CD4-positive, alpha-beta T cell treated with Interleukin-6 for 4 hours (primary cell): ENCODE results near the gene SLC25A26.
A peak's percentile ranks its signal among the peaks of the same experiment; 100 is the strongest.
"Not testable (repeated sequence)": the region's sequence is repeated elsewhere in the genome, so short reads cannot be mapped to it uniquely, and the experiment has no call there.

ENCODE experiments used
- DNase-seq: peaks from one replicate; pipeline ENCODE4 v3.0.0-alpha.2; 2020; ENCODE audit warnings: mixed read lengths

SLC25A26 gene, protein sequence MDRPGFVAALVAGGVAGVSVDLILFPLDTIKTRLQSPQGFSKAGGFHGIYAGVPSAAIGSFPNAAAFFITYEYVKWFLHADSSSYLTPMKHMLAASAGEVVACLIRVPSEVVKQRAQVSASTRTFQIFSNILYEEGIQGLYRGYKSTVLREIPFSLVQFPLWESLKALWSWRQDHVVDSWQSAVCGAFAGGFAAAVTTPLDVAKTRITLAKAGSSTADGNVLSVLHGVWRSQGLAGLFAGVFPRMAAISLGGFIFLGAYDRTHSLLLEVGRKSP

DNA sequence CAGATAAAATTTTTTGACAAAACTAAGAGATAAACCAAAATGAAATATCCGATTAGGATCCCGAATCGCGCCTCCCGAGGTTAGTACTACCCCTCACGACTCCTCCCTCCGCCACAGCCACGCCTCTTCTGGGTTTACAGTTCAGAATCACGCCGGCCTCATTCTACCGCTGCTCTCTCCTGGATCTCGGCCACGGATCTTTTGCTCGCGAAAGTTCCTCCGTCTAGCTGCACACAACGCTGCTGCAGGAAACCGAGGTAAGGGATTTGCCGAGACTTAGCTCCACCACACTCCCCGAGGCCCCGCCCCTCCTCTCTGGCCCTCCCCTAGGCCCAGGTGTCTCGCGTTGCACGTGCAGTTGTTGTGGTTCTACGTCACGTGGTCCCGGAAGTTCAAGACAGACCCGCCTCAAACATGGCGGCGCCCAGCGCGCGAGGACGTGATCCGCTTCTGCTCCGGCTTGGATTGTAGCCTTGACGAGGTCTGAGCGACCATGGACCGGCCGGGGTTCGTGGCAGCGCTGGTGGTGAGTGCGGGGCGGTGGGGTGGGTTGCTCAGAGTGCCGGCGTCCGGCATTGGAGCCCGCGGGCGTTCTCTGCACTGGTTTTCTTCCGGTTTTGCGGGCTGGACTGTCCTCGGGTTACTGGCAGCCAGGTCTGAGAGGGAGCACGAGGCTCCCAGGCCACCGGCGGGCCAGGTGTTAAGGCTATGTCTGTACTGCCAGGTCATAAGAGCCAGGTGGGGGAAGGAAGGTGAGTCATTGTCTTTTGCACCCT is at the start of gene SLC25A26:
SLC25A26 (plus strand) TSS at position 400 of the 776 bp plus-strand sequence; CDS start at position 494, 94 bp downstream.
- peak; percentile 98 for DNase-seq

DNA sequence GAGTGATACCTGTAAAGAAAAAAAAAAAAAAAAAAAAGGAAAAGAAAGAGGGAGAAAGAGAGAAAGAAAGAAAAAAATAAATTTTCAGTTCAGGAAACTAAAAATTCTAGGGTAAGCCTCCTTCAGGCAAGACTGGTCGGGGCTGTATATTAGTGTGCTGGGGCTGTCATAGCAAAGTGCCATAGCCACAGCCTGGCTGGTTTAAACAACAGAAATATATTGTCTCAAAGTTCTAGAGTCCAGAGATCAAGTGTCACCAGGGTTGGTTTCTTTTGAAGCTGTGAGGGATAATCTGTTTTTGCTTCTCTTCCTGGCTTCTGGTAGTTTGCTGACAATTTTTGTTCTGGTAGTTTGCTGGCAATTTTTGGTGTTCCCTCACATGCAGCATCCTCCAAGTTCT is 48.4 kb upstream of the SLC25A26 start:
- no peak for DNase-seq

DNA sequence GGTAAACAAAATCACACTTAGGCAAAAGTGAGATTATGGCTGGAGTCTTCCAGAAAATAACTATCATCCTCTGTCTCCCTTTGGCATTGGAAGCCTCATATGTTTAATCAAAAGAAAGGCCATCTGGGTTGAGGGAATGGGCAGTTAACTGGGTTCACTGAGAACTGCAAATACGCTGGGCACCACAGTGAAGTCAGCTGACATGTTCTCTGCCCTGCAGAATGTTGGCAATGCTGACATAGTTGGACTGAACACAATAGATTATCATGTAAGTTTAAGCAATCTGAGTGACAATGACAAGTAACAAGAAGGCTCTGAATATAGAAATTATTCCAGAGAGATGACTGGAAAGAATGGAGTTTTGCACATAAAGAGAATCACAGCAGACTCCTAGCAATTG is 43.8 kb upstream of the SLC25A26 start:
- no peak for DNase-seq

DNA sequence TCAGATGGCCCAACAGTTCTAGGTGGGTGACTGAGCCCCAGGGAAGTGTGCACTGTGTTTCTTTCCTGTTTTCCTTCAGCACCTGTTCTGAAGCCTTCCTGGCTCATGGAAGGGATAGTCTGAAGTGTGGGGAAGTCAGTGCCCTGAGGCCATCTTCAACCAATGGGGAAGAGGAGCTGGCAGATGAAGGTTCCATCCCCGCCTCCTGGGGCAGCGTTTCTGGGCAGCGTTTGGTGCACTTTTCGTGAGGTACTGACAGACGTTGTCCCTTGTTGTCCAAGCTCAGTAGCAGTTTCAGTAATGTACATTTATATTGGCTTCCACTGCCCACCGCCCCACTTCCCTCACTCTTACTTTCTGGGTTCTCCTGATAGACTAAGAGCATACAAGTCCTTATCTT is 42.6 kb upstream of the SLC25A26 start:
- no peak for DNase-seq

DNA sequence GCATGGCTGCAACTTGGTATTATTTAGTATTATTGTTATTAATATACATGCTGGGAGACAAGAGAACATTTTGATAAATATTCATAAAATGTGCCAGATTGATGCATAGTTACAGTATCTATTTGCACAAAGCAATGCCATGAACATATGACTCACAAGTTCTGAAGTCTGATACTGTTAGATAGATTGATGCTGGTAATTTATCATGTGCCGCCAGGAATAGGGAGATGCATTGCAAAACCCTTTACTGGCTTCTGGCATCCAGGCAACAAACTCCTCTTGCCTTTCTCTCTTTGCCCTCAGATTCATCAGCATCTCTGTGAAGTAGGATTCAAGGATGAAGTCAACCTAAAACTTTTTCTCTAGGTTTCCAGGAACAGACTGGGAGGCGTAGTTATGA is 41.0 kb upstream of the SLC25A26 start:
- DNase-seq, result no peak

DNA sequence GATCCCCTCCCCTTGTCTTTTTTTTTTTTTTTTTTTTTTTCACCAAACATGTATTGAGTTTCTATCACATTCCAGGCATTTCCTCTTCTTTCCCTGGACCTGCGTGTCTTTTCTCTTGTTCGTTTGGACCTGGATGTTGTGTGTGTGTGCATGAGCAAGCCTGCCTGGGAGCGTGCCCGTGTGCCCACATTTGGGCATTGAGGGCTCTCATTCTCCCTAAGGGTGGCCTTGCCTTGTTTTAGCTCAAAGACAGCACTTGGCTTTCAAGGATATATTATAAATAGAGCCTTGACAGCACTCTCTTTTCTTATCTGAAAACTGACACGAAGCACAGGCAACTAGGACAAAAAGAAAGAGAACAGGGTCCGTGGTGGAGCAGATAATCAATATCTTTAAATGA is 39.0 kb upstream of the SLC25A26 start:
- no peak for DNase-seq

DNA sequence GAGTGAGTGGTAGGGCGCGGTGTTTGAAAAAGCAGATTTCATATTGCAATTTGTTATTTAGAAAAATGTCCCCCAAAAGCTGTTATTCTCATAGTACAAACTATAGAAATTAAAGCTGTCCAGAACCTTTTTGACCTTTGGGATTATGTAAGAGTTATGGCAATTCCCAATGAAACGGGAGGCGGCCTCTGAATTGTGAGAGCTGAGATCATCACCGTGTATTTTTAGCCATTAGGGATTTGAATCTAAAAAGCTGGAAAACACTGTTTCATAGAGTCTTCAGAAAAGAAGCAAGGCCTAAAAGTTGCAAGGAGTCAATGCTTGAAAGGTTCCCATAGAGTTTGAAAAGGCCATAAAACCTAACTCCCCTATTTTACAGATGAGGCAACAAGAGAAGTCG is 38.6 kb upstream of the SLC25A26 start:
- DNase-seq, result no peak

DNA sequence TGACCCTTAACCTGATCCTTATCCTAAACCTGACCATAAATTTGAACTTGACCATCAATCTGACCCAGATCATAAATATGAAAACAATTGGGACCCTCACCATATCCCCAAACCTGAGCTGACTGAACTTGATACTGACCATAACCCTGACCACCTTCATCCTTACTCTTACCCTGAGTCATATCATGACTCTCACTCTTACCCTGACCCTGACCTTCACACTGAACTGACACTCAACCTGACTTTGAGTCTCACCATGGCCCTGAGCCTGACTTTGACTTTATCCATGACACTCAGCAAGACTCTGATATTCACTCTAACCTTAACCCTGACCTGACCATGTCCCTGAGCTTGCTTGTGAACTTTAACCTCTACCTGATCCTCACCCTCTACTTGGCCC is 34.3 kb upstream of the SLC25A26 start:
- no peak for DNase-seq

DNA sequence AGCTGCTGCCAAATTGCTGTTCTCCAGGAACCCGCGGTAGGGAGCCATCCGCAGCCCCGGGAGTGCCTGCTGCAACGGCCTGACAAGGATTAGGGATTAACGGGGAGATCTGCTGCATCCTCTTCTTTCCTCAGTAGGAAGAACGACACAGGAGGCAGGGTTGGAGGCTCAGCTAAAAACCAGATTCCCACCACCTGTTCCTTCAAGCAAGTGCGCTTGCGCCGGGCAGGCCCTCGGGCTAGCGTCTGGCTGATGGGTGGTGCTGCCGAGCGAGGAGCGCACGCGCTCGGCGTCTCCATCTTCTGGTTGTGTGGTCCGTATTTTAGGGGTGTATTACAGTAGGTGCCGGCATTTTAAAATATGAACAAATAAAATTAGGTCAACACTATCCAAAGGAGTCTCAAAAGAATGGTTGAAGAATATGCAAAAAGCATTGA is 25.4 kb upstream of the SLC25A26 start:
- no peak for DNase-seq

DNA sequence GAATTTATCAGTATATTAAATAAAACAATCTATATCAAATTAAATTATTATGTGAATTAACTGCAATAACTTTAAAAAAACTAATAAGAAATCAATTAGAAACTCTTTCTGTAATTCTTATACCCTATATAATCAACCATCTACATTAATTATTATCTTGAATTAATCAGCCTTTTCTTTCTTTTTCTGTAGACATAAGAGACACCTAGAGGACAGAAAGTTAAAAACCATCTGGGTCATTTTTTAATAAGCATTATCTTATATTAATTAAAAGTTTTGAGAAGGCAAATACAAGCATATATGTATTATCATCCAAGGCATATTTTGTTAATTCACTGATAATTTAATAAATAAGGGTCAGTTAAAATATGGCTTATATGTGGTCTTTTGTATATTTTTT is 24.2 kb upstream of the SLC25A26 start:
- no peak for DNase-seq

DNA sequence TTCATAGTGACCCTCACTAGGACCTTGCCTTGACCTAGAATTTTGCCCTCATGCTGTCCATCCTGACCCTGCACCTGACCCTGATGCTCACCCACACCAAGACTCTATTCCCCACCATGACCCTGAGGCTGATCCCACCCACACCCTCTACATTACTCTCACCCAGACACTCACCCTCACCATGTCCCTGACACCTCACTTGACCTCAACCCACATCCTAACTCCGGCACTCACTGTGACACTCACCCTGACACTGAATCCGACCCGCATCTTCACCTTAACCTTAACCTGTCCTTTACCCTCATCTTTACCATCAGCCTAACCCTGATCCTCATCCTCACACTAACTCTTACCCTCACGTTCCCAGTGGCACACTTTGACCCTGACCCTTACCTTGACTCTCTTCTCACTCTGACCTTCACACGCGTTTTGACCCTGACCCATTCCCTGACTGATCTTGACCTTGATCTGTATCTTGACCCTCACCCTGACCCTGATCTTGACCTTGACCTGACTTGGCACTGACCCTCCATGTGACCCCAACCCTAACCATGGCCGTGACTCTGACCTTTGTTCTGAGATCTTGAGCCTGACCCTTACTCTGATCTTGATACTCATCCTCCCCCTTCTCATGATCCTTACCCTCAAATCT is 22.2 kb upstream of the SLC25A26 start:
- DNase-seq, result no peak

DNA sequence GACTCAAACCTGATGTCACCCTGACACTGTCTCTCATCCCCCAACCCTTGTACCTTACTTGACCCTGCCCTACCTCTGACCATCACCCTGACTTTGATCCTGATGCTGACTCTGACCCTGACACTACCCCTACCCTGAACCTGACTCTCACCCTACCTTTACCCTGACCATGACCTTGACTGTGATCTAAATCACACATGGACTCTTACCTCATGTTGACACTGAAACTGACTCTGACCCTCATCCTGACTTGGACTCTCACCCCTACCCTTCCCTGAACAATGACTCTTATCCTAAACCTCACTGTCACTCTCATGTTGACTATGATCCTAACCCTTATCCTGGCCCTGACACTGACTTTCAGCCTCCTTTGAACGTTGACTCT is 21.7 kb upstream of the SLC25A26 start:
- no peak for DNase-seq

DNA sequence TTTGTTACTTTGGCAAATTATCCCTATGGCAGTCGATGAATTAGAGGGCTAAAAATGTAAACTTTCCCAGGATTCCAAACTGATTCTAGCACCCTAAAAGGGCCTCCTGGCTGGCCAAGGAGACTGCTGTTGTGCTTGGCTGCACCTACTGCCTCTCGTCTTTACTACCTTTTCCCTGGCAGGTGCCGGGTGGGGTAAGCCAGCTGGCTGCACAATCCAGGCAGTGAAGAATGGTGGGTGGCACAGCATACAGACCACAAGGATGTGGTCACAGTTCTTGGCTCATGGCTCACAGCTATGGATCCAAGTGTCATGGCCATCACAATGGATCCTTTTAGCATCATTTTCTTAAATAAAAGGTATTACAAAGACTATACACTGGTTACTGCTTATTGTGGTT is 20.7 kb upstream of the SLC25A26 start:
- no peak for DNase-seq

DNA sequence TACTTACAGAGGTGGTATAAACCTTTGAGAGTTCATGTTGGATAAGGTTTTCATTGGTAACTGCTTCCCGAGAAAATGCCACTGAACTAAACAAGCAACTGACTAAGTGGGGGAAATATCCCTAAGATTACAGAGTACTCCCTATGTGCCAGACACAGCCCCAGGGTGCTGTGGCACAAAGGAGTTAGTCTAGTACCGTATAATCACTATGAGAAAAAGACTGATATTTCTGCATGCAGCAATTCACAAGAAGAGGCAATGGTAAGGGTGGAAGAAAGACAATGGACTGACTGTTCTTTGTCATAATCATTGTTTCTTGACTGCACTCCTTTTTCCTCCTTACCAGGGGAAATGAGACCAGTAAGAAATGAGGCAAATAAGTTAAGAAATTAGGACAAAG is 20.0 kb upstream of the SLC25A26 start:
- no peak for DNase-seq

DNA sequence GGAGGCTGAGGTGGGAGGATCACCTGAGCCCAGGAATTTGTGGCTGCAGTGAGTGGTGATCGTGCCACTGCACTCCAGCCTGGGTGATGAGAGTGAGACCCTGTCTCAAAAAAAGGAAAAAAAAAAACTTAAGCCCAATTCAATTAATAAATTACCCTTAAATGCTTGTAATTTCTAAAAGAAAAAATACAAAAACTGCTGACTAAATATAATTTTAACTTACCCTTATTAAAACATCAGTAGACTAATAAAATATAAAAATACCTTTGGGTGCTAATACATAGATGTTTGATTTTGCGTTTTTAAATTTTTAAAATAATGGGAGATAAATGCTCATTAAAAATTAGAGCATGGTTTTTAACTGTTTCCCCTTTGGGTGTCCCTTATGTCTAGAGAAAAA is 17.5 kb upstream of the SLC25A26 start:
- no peak for DNase-seq

DNA sequence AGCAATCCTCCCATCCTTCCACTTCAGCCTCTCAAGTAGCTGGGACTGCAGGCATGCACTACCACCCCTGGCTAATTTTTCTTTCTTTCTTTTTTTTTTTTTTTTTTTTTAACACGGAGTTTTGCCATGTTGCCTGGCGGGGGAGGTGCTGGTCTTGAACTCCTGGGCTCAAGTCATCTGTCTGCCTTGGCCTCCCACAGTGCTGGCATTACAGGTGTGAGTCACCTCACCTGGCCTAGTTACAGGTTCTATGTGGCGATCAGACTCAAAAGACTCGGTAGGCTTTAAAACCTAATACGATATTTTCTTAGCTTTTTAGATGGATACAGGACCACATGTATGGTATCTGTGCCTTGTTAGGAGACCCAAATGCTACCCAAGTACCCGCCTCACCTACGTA is 14.0 kb upstream of the SLC25A26 start:
- DNase-seq, result no peak

DNA sequence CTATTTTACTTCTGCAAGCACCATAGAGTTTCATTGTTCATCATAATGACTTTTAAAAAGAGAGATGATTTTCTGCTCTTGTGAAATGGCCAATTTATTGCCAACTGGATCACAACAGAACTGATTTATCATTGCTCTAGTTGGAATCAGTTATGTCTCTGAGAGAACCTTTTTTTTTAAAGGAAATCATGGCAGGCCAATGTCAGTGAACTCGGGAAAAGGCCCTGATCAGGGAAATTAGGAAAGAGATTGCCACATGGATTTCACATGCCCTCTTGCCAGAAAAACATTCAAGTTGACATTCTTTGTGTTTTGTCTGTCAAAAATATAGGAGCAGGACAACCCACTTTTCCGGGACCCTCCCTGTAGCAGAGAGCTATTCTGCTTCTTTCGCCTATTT is 12.6 kb upstream of the SLC25A26 start:
- DNase-seq, result no peak

DNA sequence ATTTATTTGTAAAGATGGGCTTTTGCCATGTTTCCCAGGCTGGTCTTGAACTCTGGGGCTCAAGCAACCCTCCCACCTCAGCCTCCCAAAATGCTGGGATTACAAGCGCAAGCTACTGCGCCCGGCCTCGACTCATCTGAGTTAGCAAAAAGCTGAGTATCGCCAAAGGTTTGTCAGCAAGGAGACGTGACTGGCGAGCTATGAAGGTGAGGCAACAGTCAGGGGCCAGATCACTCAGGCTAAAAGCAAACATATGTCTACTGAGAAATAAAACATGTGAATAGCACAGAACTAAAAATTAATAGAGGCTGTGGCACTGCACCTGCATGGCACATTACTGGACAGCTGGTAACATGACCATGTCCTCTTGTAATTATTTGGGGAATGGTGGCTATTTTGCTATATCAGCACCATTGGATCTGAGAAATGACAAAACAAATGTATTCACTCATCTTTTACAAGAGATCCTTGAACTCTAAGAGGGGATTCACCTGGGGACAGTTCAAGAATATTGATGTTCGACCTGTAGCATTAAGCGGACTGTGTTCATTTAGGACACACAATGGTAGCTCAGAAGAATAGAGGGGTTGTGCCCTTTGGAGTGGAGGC is 10.0 kb upstream of the SLC25A26 start:
- no peak for DNase-seq

DNA sequence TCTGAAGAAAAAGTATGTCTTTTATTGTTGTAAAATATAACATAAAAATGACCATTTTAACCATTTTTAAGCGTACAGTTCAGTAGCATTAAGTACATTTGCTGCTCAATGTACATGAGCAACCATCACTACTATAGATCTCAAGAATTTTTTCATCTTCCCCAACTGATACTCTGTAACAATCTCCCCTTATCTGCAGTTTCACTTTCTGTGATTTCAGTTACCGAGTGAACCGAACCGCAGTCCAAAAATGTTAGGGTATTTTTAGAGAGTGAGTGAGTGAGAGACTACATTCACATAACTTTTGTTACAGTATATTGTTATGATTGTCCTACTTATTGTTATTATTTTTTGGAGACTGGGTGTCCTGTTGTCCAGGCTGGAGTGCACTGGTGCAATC is 9.0 kb upstream of the SLC25A26 start:
- no peak for DNase-seq

DNA sequence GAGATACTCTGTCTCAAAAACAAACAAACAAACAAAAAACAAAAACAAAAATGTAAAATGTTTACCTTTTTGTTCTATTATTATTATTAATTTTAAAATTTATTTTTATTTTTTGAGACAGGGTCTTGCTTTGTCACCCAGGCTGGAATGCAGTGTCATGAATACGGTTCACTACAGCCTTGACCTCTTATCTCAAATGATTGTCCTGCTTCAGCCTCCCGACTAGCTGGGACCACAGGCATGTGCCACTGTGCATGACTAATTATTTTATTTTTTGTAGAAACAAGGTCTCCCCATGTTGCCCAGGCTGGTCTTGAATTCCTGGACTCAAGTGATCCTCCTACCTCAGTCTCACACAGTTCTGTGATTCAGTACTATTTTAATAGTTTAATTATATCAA is 5.7 kb upstream of the SLC25A26 start:
- no peak for DNase-seq

DNA sequence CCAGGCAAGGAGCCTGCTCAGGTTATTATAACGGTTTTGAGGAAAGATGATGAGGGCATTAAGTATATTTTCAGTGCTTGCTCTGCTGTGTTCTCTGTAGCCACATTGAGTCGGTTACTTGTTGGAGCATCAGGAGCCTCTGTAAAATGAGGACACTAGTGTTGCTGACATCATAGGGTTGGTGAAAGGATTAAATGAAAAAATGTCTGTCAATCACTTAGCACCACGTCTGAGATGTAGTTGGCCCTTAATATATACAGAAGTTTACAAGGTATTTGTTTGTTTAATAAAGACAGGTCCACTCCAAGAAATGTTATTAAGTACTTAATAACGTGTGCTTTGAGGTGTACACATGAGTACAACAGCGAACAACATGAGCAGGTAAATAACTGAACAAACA is 735 bp upstream of the SLC25A26 start:
- DNase-seq, result no peak

DNA sequence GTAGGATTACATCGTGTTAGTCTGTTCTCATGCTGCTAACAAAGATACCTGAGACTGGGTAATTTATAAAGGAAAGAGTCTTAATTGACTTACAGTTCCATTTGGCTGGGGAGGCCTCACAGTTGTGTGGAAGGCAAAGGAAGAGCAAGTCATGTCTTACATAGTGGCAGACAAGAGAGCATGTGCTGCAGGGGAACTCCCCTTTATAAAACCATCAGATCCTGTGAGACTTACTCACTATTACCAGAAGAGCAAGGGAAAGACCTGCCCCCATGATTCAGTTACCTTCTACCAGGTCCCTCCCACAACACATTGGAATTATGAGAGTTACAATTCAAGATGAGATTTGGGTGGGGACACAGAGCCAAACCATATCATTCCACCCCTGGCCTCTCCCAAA is 3.4 kb downstream of the SLC25A26 start:
- no peak for DNase-seq

DNA sequence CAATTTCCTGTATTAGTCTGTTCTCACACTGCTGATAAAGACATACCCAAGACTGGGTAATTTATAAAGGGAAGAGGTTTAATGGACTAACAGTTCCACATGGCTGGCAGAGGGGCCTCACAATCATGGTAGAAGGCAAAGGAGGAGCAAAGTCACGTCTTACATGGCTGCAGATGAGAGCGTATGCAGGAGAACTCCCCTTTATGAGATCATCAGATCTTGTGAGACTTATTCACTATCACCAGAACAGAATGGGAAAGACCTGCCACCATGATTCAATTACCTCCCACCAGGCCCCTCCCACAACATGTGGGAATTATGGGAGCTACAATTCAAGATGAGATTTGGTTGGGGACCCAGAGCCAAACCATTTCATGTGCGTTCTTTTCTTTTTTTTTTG is 5.3 kb downstream of the SLC25A26 start:
- DNase-seq, result not testable (repeated sequence)

DNA sequence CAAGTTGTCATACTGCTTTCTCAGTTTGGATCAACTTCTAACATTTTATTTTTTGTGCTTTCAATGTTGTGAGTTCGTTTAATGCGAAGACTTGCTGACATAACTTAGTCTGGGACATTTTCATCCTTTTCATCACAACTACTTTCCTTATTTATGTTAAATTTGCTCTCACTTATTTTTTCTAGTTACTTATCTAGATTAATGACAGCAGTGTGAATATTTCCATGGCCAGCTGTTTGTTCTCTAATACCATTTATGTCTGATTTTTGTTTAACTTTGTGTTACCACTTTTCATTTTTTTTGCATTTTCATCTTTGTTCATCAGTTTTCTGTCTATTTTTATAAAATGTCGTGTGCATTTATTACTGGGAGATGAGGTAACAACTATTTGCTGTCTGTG is 6.2 kb downstream of the SLC25A26 start:
- DNase-seq, result no peak
